Measurements from ENCODE around the gene SH3RF3. TPM values are rescaled to one million over a fixed set of nuclear protein-coding genes. Genes with fewer than 3 reads are reported as not detected.

Gene SH3RF3
- total RNA-seq, 1 experiment from 2014 or later, result 0.82 TPM

DNA sequence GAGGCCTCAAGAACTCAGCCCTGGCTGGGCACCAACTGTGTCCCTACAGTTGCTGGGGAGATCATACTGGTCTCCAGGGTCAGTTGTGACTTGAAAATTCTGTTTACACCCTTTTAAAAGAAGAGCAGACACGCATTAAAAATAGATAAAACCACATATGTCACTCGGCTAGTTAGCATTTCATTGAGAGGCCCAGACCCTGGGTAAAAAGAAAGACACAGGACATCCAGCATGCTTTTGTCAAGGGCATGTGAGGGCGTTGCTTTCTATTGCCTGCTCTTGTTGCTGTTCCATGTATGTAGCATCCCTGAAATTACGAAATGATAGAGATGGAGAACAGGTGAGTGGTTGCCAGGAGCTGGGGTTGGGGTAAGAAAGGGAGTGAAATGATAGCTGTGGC, 390.5 kb downstream of the SH3RF3 start:
- no peak for DNase-seq
- Histone ChIP-seq H3K36me3 (no peaks in the 10 kb centered on the region), H3K27me3 (no peaks in the 10 kb centered on the region), H3K9me3 (no peaks in the 10 kb centered on the region), H3K4me3 (no peak overlapping the region)

DNA sequence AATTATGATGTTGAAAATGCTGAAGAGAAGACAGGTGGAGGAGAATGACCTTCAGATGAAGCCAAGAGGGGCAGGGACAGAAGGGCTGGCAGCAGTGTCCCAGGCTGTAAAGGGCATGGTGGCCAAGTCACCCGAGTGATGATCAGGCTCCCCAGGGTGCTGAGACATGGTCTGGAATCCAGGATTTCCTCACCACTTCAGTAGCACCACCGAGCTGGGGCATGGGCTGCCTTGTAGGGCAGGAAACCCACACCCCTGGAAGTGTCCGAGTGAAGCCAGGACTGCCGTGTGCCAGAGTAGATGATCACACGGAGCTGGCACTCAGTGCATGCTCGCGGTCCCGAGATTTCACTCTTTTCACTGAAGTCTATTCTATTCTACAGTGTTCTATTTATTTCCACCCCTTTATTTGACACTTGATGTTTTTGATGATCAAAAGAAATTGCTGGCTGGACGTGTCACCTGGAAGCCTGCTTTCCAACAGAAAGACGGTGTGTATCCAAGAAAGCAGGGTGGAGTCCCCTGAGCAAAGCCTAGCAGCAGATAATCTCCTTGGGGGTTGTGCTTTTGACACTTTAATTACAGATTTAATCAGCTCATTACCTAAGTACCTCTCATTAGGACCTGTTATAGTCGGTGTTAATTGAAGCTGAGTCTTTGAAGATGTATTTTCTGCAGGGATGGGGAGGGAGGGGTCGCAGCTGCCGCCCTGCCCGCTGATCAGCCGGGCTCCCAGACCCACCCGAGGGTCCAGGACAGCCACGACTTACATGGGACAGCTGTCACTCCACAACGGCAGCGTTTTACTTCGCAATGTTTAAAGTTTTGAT, 392.4 kb downstream of the SH3RF3 start:
- Histone ChIP-seq H3K27me3 (no peaks in the 10 kb centered on the region), H3K36me3 (no peaks in the 10 kb centered on the region), H3K9me3 (no peaks in the 10 kb centered on the region), H3K4me3 (no peak overlapping the region)
- DNase-seq, result no peak

DNA sequence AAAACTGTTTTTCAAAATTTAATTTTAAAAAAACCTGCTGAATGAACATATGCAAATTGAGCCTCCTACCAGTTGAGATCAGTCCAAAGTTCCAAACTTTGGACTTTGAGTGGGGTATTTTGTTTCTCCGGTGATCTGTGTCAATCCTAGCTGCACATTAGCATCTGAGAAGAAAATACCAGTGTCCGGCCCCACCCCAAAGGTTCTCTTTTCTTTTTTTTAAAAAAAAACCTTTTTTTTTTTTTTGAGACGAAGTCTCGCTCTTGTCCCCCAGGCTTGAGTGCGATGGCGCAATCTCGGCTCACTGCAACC, 393.0 kb downstream of the SH3RF3 start:
- DNase-seq, result no peak
- Histone ChIP-seq H3K9me3 (no peaks in the 10 kb centered on the region), H3K36me3 (no peaks in the 10 kb centered on the region), H3K4me3 (no peak overlapping the region), H3K27me3 (no peaks in the 10 kb centered on the region)

- Histone ChIP-seq H3K9me3 (no peaks in the 10 kb centered on the region), H3K4me3 (no peak overlapping the region), H3K27me3 (no peaks in the 10 kb centered on the region), H3K36me3 (no peaks in the 10 kb centered on the region)
- no peak for DNase-seq
Observed at GRCh38 chr2:109523121-109523520, 394.1 kb downstream of the SH3RF3 start.

DNA sequence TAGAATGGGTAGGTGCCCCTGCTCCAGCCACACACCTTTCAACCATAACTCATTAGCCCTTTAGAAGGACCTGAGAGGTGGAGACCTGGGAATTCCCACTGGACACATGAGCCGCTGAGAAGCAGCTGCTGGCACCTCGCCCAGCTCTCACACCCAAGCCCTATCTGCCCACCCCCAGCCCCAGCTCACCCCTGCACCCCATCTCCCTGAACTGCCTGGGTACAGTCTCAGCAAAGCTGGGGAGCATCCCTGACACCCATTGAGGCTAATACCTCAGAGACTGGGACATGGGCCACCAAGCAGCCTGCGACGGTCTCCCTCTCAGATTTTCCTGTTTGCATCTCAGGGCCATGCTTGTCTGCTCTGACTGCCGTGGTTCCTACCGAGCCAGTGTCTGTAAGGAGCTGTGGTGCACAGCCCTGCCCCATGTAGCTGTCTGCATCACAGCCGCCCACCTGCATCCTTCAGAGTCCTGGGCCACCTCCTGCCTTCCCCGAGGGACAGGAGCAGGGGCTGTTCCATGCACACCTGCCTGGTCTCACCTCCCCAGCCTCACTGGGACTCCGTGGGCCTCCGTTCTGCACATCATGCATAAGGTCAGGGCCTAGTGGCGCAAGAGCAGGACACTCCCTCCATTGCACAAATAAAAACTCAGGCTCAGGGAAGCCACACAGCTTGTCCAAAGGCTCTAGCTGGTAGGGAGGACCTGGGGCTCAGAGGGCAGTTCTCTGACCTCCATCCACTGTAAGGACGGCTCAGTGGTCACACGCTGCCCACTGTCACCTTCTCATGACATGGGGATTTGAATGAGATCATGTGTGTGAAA, 394.7 kb downstream of the SH3RF3 start:
- Histone ChIP-seq H3K9me3 (no peaks in the 10 kb centered on the region), H3K27me3 (no peaks in the 10 kb centered on the region), H3K36me3 (no peaks in the 10 kb centered on the region), H3K4me3 (no peak overlapping the region)
- DNase-seq, result no peak

DNA sequence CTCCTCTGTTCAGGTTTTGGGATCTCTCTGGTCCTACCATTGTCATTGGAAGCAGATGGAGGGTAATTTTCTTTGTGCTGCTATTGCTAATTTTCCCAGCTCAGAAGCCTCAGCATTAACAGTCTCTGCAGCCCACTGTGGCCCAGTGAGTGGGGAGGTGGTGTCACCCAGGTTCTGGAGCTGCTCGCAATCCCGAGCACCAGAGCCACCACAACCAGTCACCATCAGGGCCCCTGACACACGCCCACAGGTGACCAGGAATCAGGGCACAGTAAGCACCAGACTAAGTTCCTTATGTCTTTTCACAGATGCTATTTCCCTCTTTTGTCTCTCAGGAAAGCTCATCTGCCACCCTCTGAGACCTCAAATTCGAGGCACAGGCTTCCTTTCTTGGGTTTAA, 396.8 kb downstream of the SH3RF3 start:
- H3K36me3 ChIP-seq, result no peaks in the 10 kb centered on the region
- no peaks in the 10 kb centered on the region for H3K27me3 ChIP-seq
- no peak overlapping the region for H3K4me3 ChIP-seq
- H3K9me3 ChIP-seq, result no peaks in the 10 kb centered on the region
- no peak for DNase-seq

GRCh38 chr2:109526442-109526970, 397.5 kb downstream of the SH3RF3 start:
- Histone ChIP-seq H3K27me3 (no peaks in the 10 kb centered on the region), H3K4me3 (no peak overlapping the region), H3K9me3 (no peaks in the 10 kb centered on the region), H3K36me3 (no peaks in the 10 kb centered on the region)
- no peak for DNase-seq

- Histone ChIP-seq H3K27me3 (no peaks in the 10 kb centered on the region), H3K36me3 (no peaks in the 10 kb centered on the region), H3K4me3 (no peak overlapping the region), H3K9me3 (no peaks in the 10 kb centered on the region)
- DNase-seq, result no peak
Observed at GRCh38 chr2:109527079-109527478, 398.1 kb downstream of the SH3RF3 start.

DNA sequence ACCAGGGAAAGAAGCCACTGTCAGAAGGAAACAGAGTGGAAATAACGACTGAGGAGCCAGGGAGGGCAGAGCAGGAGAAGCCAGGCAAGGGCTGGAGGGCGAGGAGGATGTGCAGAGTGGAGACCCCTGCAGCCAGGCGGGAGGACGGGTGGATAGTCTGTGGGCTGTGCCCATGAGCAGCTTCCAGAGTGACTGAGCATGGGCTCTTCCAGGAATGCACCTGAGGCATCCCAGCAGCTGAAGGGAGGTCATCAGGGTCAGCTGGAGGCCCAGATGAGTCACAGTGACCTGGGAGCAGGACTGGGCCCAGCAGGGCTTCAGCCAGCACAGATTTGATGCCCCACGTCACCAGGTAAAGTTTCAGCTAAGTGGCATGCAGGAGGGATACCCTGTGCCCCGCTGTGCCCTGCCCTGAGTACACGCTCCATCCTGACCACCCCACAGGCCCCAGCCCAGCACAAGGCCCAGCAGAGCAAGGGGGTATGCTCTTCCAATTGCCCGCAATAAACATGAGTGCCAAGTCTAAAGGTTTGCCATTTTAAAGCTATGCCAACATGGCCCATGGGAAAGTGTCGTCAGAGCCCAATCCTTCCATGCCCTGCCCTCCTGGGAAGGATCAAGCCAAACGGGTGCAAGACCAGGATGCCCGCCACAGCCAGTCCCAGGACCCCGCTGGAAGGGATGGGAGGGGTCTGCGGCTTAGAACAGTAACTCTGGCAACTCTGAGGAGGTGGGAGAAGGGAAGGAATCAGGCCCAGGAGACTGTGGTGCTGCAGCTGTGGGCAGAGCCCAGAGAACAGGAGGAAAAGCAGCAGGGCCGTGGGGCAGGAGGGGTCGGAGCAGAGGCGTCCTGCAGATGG, 399.1 kb downstream of the SH3RF3 start:
- H3K27me3 ChIP-seq, result no peaks in the 10 kb centered on the region
- no peaks in the 10 kb centered on the region for H3K36me3 ChIP-seq
- H3K4me3 ChIP-seq, result no peak overlapping the region
- H3K9me3 ChIP-seq, result no peaks in the 10 kb centered on the region
- DNase-seq, result no peak

DNA sequence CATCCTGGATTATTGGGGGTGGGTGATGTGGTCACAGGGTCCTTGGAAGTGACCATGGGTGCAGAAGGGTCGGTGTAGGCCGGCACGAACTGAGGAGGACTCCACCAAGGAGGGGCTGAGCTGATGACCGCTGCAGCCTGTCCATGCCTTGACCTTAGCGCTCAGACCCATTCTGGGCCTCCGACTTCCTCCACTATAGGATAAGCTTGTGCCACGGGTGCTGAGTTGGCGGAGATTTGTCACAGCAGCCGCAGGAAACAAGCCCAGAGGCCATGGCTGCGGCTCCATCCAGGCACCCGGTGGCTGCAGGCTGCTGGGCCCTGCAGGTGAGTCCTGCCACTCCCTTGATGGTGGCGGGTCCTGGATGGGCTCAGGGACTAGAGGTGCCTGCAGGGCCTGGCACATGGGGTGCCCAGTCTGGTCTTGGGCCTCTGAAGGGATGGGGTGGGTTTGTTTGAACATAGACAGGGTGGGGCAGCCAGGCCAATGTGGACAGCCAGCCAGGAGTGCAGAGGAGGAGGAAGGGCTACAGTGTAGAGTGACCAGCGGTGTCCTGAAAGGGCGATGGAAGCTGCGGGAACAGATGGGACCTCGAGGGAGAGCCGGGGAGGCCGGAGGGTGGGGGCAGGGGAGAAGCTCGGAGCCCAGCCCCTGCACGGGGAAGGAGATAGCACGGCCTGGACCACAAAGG, 400.0 kb downstream of the SH3RF3 start:
- DNase-seq, result no peak
- H3K27me3 ChIP-seq, result no peaks in the 10 kb centered on the region
- H3K4me3 ChIP-seq, result no peak overlapping the region
- no peaks in the 10 kb centered on the region for H3K36me3 ChIP-seq
- no peaks in the 10 kb centered on the region for H3K9me3 ChIP-seq

DNA sequence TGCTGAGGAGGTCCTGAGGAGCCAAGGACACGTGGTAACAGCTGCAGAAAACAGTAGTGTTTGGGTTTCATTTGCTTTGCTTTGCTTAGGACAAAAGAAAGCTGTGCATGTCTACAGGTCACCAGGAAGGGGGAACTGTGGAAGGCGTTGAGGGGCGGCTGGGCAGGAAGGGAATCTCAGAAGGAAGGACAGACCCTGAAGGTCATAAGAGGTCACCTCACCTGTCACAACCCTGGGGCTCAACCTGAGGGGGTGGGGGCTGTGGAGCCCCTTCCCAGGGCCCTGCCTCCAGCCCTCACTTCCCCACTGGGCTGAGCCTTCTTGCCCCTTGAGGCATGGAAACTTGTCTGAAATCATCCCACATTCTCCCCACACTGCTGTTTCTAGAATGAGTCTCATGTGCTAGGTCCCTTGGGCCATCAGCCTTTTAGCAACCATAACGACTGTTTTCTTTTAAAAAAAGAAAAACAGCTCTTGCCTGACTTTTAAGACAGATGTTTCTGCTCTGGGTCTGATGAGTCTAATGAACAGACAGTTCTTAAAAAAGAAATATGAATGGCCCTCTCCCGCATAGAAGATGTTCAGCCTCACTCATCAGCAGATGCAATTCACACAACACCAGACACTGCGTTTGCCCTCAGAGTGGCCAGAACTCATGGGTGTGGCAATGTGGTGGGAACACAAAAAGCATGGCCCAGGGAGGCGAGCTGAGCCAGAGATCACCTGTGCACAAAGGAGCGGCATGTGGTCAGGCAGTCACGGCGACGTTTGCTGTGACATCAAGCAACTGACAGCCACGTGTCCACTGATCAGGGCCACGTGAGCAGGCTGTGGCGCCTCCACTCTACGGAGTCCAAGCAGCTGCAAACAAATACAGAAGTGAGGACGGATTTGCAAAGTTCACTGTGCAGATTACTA, 400.8 kb downstream of the SH3RF3 start:
- no peaks in the 10 kb centered on the region for H3K36me3 ChIP-seq
- no peaks in the 10 kb centered on the region for H3K27me3 ChIP-seq
- H3K4me3 ChIP-seq, result no peak overlapping the region
- no peak for DNase-seq
- no peaks in the 10 kb centered on the region for H3K9me3 ChIP-seq

- no peak for DNase-seq
- no peak overlapping the region for H3K4me3 ChIP-seq
Observed at GRCh38 chr2:109530712-109531111, 401.7 kb downstream of the SH3RF3 start.

GRCh38 chr2:109531221-109531620, 402.2 kb downstream of the SH3RF3 start:
- DNase-seq, result no peak
- no peaks in the 10 kb centered on the region for H3K9me3 ChIP-seq
- H3K4me3 ChIP-seq, result no peak overlapping the region
- no peaks in the 10 kb centered on the region for H3K36me3 ChIP-seq
- no peaks in the 10 kb centered on the region for H3K27me3 ChIP-seq

More at GRCh38 chr2:109530712-109531111, 401.7 kb downstream of the SH3RF3 start:
- H3K27me3 ChIP-seq, result no peaks in the 10 kb centered on the region
- H3K36me3 ChIP-seq, result no peaks in the 10 kb centered on the region
- no peaks in the 10 kb centered on the region for H3K9me3 ChIP-seq

DNA sequence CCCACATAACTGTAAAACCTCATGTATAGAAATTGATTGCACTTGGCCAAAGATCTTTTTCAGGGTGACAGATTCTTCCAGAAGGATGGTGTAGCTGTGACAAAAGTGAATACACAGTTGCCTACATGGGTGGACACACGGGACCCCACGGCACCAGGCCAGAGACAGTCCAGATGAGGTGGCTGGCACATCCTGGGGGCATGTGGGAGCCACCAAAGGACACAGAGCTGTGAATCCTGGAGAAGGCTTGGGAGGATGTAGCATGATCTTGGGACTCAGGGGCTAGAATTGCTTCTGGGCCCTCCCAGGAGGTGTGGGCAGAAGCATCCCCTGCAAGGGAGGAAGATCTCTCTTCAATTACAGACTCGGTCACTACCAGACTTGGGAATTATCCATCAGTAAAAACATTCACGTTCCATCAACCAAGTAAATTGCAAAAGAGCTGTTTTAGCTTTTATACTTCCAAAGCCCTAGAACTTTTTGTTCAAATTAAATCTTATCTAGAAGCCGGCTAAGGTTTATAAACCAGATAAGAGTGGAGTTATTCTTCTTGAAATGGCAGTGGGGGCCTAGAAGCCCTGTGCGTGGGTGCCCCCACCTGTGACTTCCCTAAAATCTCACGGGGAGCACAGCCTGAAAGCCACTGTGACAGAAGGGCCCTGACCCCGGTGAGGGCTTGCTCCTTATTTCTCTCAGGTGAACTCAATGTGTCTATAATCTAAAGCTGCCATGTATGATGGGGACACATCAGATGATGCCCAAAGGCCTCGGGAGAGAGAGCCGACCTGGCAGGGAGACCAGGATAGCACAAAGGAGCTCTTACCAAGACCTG, 403.1 kb downstream of the SH3RF3 start:
- Histone ChIP-seq H3K9me3 (peaks cover 2% of the 10 kb centered on the region; the same call in 1 of the 2 replicates), H3K27me3 (no peaks in the 10 kb centered on the region), H3K36me3 (no peaks in the 10 kb centered on the region), H3K4me3 (no peak overlapping the region)
- no peak for DNase-seq

DNA sequence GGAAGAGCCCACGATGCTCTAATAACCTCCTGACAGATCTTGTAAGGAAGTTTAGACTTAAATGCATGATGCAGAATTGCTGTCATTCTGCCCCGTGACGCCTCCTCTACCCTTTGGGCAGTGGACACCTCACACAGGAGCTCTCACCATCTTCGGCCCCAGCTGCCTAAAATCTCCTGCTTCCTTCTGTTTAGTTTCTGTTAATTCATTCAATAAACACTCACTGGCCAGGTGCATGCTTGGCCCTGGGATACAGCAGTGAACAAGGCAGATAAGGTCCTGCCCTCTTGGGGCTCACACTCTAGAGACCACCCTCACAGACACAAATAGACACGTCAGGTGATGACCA, 403.7 kb downstream of the SH3RF3 start:
- peaks cover 3% of the 10 kb centered on the region; the same call in 1 of the 2 replicates for H3K9me3 ChIP-seq
- DNase-seq, result no peak
- H3K27me3 ChIP-seq, result no peaks in the 10 kb centered on the region
- H3K36me3 ChIP-seq, result no peaks in the 10 kb centered on the region
- no peak overlapping the region for H3K4me3 ChIP-seq

Data from MG63 (cell line).